SK-N-SH (cell line): Measurements from ENCODE around the gene CIPC.

Source experiments
- EZH2phosphoT487 ChIP-seq: fragments of 200-600 bp; sonication (generic); IDR thresholded peaks from 2 replicates; pipeline ENCODE4 v1.6.1; 2017; ENCODE audit warnings: low read depth, mixed run types, mild to moderate bottlenecking, antibody characterized with exemption, moderate library complexity, borderline replicate concordance
- FOXM1 ChIP-seq: IDR thresholded peaks from 2 replicates; pipeline ENCODE4 v1.4.0; 2012; ENCODE audit warnings: low read depth, mild to moderate bottlenecking
- JUND ChIP-seq: IDR thresholded peaks from 2 replicates; pipeline ENCODE4 v1.4.0; 2012
- NFIC ChIP-seq: IDR thresholded peaks from 2 replicates; pipeline ENCODE4 v1.4.0; 2012; ENCODE audit warnings: borderline replicate concordance
- POLR2AphosphoS5 ChIP-seq: IDR thresholded peaks from 2 replicates; pipeline ENCODE4 v1.6.1; 2012; ENCODE audit warnings: low read depth, low read length
- RAD21 ChIP-seq: IDR thresholded peaks from 2 replicates; pipeline ENCODE4 v1.6.1; 2012; ENCODE audit warnings: mild to moderate bottlenecking, low read length
- SMC3 ChIP-seq: IDR thresholded peaks from 2 replicates; pipeline ENCODE4 v1.6.1; 2012; ENCODE audit warnings: low read depth, low read length, improper control_type of control experiment
- TCF12 ChIP-seq: IDR thresholded peaks from 2 replicates; pipeline ENCODE4 v1.4.0; 2012
- TEAD4 ChIP-seq: IDR thresholded peaks from 2 replicates; pipeline ENCODE4 v1.4.0; 2012; ENCODE audit warnings: mild to moderate bottlenecking, borderline replicate concordance; ENCODE audit not compliant: insufficient read depth
- YY1 ChIP-seq: IDR thresholded peaks from 2 replicates; pipeline ENCODE4 v1.4.0; 2012; ENCODE audit warnings: low read depth, mild to moderate bottlenecking
- TF ChIP-seq, protein P1 (sequence below): fragments of 200-600 bp; sonication (generic); IDR thresholded peaks from 2 replicates; pipeline ENCODE4 v1.6.1; 2017; ENCODE audit warnings: antibody characterized with exemption, mild to moderate bottlenecking, moderate library complexity
- TF ChIP-seq, protein P2 (sequence below): IDR thresholded peaks from 2 replicates; pipeline ENCODE4 v1.4.0; 2012; ENCODE audit warnings: low read depth

DNA sequence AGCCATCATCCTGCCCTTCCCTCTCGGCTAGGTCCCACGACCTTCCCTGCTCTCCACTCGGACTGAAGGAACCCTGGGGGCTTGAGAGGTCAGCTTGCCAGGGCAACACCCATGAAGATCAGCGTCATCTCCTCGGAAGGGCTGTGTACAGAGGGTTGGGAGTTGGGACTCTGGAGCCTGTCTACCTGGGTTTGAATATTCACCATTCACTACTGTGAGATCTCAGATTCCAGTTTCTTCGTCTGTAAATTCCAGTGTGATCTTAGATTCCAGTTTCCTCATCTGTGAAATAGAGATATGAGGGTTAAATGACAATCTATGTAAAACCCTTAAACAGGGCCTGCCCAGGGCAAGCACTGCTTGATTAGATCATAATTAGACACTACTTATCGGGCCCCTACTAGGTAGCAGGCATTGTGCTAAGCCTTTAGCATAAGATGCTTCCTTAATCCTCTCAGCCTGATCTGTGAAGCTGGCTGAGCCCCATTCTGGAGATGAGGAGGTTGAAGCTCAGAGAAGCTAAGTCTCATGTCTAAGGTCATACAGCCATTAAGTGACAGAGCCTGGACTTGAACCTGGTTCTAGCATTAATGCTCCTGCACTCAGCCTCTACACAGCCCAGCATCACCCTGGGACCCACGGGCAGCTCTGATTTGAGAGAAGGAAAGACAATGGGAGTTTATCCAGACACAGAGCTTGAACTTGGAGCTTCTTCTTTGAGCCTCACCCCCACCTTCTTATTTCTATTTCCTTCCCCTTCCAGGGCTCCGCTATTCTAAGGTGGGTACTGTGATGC is 44.1 kb downstream of the CIPC start:
- TF ChIP-seq, protein P1, sequence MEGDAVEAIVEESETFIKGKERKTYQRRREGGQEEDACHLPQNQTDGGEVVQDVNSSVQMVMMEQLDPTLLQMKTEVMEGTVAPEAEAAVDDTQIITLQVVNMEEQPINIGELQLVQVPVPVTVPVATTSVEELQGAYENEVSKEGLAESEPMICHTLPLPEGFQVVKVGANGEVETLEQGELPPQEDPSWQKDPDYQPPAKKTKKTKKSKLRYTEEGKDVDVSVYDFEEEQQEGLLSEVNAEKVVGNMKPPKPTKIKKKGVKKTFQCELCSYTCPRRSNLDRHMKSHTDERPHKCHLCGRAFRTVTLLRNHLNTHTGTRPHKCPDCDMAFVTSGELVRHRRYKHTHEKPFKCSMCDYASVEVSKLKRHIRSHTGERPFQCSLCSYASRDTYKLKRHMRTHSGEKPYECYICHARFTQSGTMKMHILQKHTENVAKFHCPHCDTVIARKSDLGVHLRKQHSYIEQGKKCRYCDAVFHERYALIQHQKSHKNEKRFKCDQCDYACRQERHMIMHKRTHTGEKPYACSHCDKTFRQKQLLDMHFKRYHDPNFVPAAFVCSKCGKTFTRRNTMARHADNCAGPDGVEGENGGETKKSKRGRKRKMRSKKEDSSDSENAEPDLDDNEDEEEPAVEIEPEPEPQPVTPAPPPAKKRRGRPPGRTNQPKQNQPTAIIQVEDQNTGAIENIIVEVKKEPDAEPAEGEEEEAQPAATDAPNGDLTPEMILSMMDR, result no peak
- TF ChIP-seq, protein P2, sequence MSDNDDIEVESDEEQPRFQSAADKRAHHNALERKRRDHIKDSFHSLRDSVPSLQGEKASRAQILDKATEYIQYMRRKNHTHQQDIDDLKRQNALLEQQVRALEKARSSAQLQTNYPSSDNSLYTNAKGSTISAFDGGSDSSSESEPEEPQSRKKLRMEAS, result no peak
- TF ChIP-seq FOXM1 (no peak), SMC3 (no peak), TCF12 (no peak), RAD21 (no peak), POLR2AphosphoS5 (no peak), JUND (no peak), NFIC (no peak), EZH2phosphoT487 (no peak), TEAD4 (no peak), YY1 (no peak)
